Caco-2 (cell line): ENCODE data around the gene ANKRD45. TPM values are rescaled to one million over a fixed set of nuclear protein-coding genes. Genes with fewer than 3 reads are reported as not detected.

ENCODE experiments used
- Bru-seq: library from RNA; stranded (reverse); fragments of 400-500 nt; gene quantifications from one replicate; lab custom pipeline; 2021; lab: Mats Ljungman, UMichigan
- BruChase-seq, 2 experiments: library from RNA; stranded (reverse); fragments of 400-500 nt; gene quantifications; one replicate each; lab custom pipeline; 2021; lab: Mats Ljungman, UMichigan
- BruUV-seq: library from RNA; stranded (reverse); fragments of 400-500 nt; replicated peaks from 2 replicates; lab custom pipeline; 2021; lab: Mats Ljungman, UMichigan
- CTCF ChIA-PET: fragments of 300-600 bp; sonication (Branson Sonifier 250); formaldehyde crosslinking; loops from one replicate; lab custom pipeline; 2022; ENCODE audit warnings: antibody characterized with exemption; lab: Charles Lee
- POLR2A ChIA-PET: fragments of 300-600 bp; sonication (Branson Sonifier 250); formaldehyde crosslinking; loops from one replicate; lab custom pipeline; 2022; ENCODE audit warnings: antibody characterized with exemption; lab: Charles Lee
- DNase-seq, 2 experiments: peaks; one replicate each; pipeline versions ENCODE4 v3.0.0 to v3.0.0-alpha.2; 2020 to 2022
- H3K27me3 ChIP-seq: replicated peaks from 2 replicates; pipeline ENCODE4 v1.6.0; 2011; ENCODE audit warnings: low read length; ENCODE audit not compliant: control insufficient read depth, insufficient read depth
- H3K36me3 ChIP-seq: 2 replicates; pipeline ENCODE4 v1.5.1; 2011; ENCODE audit warnings: low read length; ENCODE audit not compliant: control insufficient read depth, insufficient read depth
- H3K4me1 ChIP-seq: fragments of 250-450 bp; sonication (Bioruptor Pico); 2 replicates; pipeline ENCODE4 v1.5.1; 2020; ENCODE audit warnings: mild to moderate bottlenecking
- H3K4me3 ChIP-seq: 2 replicates; pipeline ENCODE4 v1.5.1; 2011; ENCODE audit warnings: low read depth, mild to moderate bottlenecking, control low read depth, low read length
- H3K9me3 ChIP-seq: fragments of 250-450 bp; sonication (Bioruptor Pico); 2 replicates; pipeline ENCODE4 v1.5.1; 2020; ENCODE audit warnings: mild to moderate bottlenecking, moderate library complexity
- H3K27ac Mint-ChIP-seq: one replicate; pipeline ENCODE4 v1.8.0; 2022; ENCODE audit warnings: mixed read lengths; ENCODE audit not compliant: unreplicated experiment
- H3K27me3 Mint-ChIP-seq: one replicate; pipeline ENCODE4 v1.8.0; 2022; ENCODE audit warnings: mixed read lengths; ENCODE audit not compliant: insufficient read depth, unreplicated experiment
- H3K36me3 Mint-ChIP-seq: one replicate; pipeline ENCODE4 v1.8.0; 2022; ENCODE audit warnings: mild to moderate bottlenecking, mixed read lengths; ENCODE audit not compliant: insufficient read depth, unreplicated experiment
- H3K4me1 Mint-ChIP-seq: one replicate; pipeline ENCODE4 v1.8.0; 2022; ENCODE audit warnings: low read depth, mixed read lengths; ENCODE audit not compliant: unreplicated experiment
- H3K4me3 Mint-ChIP-seq: one replicate; pipeline ENCODE4 v1.8.0; 2022; ENCODE audit warnings: mild to moderate bottlenecking, moderate library complexity, mixed read lengths; ENCODE audit not compliant: unreplicated experiment
- H3K9me3 Mint-ChIP-seq: one replicate; pipeline ENCODE4 v1.8.0; 2022; ENCODE audit warnings: mixed read lengths; ENCODE audit not compliant: unreplicated experiment
- CTCF ChIP-seq, 2 experiments: fragments of 200-600 bp in 1 of 2; IDR thresholded peaks; 1 replicate in 1 of 2; 2 replicates in 1 of 2; pipeline versions ENCODE4 v1.5.1 to v1.8.0; 2011 to 2022; ENCODE audit warnings: antibody characterized with exemption in 1 of 2, control low read depth in 1 of 2, inconsistent platforms in 1 of 2, low read depth in 1 of 2, low read length in 1 of 2, mild to moderate bottlenecking in 1 of 2, moderate library complexity in 1 of 2; ENCODE audit not compliant: insufficient read depth in 1 of 2, severe bottlenecking in 1 of 2, unreplicated experiment in 1 of 2
- intact Hi-C: fragments of 100-400 bp; cut with micrococcal nuclease; formaldehyde crosslinking; loops from one replicate; pipeline ENCODE4 v1.10.0; 2022; ENCODE audit not compliant: unreplicated experiment
- long read RNA-seq: library from polyadenylated mRNA; stranded (forward); transcript quantifications from one replicate; pipeline ENCODE4 v2.0.0, GENCODE V29; 2022
- total RNA-seq: library from RNA; stranded (reverse); gene quantifications from 2 replicates; pipeline ENCODE4 v1.2.3, GENCODE V29; 2022

Gene ANKRD45
- not detected in 2 replicates for total RNA-seq
- not detected for Bru-seq, nascent RNA
- percentile 30 among the genes with signal in this experiment for BruChase-seq, experiment 1, labeled RNA remaining after a 2-hour chase
- percentile 29 among the genes with signal in this experiment for BruChase-seq, experiment 2, labeled RNA remaining after a 6-hour chase
- long read RNA-seq: 0 reads

- H3K27ac Mint-ChIP-seq: peak within 1 kb of the TSS; percentile 8
- Histone ChIP-seq H3K9me3 (no peaks in the 10 kb centered on the region), H3K36me3 (no peaks in the 10 kb centered on the region), H3K4me3 (peak within 1 kb of the TSS; percentile 23), H3K4me1 (no peaks in the 10 kb centered on the region), H3K27me3 (no peaks in the 10 kb centered on the region)
- no TSS peak for BruUV-seq
- H3K4me3 Mint-ChIP-seq: peak within 1 kb of the TSS; percentile 55
- H3K36me3 Mint-ChIP-seq: no peaks in the 10 kb centered on the region
- no peak for TF ChIP-seq CTCF (IDR thresholded peaks at IDR 0.05; ENCODE audit: insufficient read depth in 1 of 2, low read depth in 1 of 2, low read length in 1 of 2, severe bottlenecking in 1 of 2, unreplicated experiment in 1 of 2)
- ChIA-PET CTCF (no interaction called here), POLR2A (no interaction called here)
- H3K27me3 Mint-ChIP-seq: peaks cover 10% of the 10 kb centered on the region
- H3K4me1 Mint-ChIP-seq: peaks cover 6% of the 10 kb centered on the region
- intact Hi-C loops: no loop called here
- no peaks in the 10 kb centered on the region for H3K9me3 Mint-ChIP-seq
- DNase-seq: peak; percentile 25 to 38
Measured at GRCh38 chr1:173669491-173669941, at the start of gene ANKRD45. TSS of gene ANKRD45 (minus strand) at chr1:173669851. CDS start at chr1:173659418, 10,433 bp downstream.

- Mint-ChIP-seq H3K27me3 (no peaks in the 10 kb centered on the region), H3K27ac (no peak overlapping the region), H3K9me3 (no peaks in the 10 kb centered on the region), H3K4me3 (no peak overlapping the region), H3K4me1 (peaks cover 7% of the 10 kb centered on the region), H3K36me3 (peaks cover 10% of the 10 kb centered on the region)
- Histone ChIP-seq H3K9me3 (no peaks in the 10 kb centered on the region), H3K27me3 (no peaks in the 10 kb centered on the region), H3K4me3 (no peak overlapping the region), H3K4me1 (peaks cover 4% of the 10 kb centered on the region; the same call in 1 of the 2 replicates), H3K36me3 (no peaks in the 10 kb centered on the region)
- POLR2A ChIA-PET: no interaction called here
- no peak for TF ChIP-seq CTCF (IDR thresholded peaks at IDR 0.05; ENCODE audit: insufficient read depth in 1 of 2, low read depth in 1 of 2, low read length in 1 of 2, severe bottlenecking in 1 of 2, unreplicated experiment in 1 of 2)
- intact Hi-C loops: loop anchor here (10.0 kb wide), 1 partner anchor 292 kb away; no protein-coding TSS in a partner anchor
- BruUV-seq: no TSS peak
- no peak for DNase-seq
- CTCF ChIA-PET: no interaction called here
Measured at GRCh38 chr1:173717238-173717637, 47.6 kb upstream of the ANKRD45 start.

- H3K27me3 ChIP-seq: no peaks in the 10 kb centered on the region
- Mint-ChIP-seq H3K4me3 (peak overlapping the region; percentile 79), H3K4me1 (peaks cover 7% of the 10 kb centered on the region), H3K36me3 (peaks cover 10% of the 10 kb centered on the region), H3K27me3 (no peaks in the 10 kb centered on the region), H3K9me3 (no peaks in the 10 kb centered on the region), H3K27ac (peak overlapping the region; percentile 75)
- peak overlapping the region; percentile 90 for H3K4me3 ChIP-seq
- peaks cover 4% of the 10 kb centered on the region; the same call in 1 of the 2 replicates for H3K4me1 ChIP-seq
- intact Hi-C loops: loop anchor here (10.0 kb wide), 1 partner anchor 291 kb away; no protein-coding TSS in a partner anchor
- no peak for DNase-seq
- POLR2A ChIA-PET: interaction anchor here (1.2 kb wide), 3 partner anchors 109 to 238 kb away, joined by 4 to 10 read pairs (median 7); partner anchors contain the start of genes CENPL, DARS2, PRDX6 and ZBTB37
- CTCF ChIA-PET: no interaction called here
- no peaks in the 10 kb centered on the region for H3K9me3 ChIP-seq
- no TSS peak for BruUV-seq
- no peaks in the 10 kb centered on the region for H3K36me3 ChIP-seq
- TF ChIP-seq CTCF (IDR thresholded peaks at IDR 0.05; ENCODE audit: insufficient read depth in 1 of 2, low read depth in 1 of 2, low read length in 1 of 2, severe bottlenecking in 1 of 2, unreplicated experiment in 1 of 2): no peak
Measured at GRCh38 chr1:173715538-173715844, 45.8 kb upstream of the ANKRD45 start.
